ENCODE results near the gene ANKRD17.

DNA sequence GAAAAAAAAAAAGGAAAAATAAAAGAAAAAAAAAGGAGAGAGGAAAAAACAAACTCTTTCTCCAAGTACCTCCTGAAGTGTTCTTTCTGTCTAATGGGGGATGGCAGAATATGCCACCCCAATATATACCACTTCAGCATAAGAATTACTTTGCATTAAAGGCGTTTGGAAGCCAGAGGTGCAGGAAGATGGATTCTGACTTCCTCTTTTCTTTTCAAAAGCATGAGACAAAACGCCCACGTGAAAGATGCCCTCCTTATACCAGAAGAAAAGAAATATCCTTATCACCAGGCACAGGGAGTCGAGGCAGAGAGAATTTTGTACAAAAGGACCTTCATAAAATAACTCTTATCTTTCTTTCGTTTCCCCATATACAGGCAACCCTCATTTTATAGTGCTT is 230.0 kb downstream of the ANKRD17 start:
- no peak for TF ChIP-seq POLR2A (IDR thresholded peaks at IDR 0.05)
- TF ChIP-seq, protein P1, sequence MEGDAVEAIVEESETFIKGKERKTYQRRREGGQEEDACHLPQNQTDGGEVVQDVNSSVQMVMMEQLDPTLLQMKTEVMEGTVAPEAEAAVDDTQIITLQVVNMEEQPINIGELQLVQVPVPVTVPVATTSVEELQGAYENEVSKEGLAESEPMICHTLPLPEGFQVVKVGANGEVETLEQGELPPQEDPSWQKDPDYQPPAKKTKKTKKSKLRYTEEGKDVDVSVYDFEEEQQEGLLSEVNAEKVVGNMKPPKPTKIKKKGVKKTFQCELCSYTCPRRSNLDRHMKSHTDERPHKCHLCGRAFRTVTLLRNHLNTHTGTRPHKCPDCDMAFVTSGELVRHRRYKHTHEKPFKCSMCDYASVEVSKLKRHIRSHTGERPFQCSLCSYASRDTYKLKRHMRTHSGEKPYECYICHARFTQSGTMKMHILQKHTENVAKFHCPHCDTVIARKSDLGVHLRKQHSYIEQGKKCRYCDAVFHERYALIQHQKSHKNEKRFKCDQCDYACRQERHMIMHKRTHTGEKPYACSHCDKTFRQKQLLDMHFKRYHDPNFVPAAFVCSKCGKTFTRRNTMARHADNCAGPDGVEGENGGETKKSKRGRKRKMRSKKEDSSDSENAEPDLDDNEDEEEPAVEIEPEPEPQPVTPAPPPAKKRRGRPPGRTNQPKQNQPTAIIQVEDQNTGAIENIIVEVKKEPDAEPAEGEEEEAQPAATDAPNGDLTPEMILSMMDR (IDR thresholded peaks at IDR 0.05) = no peak

Data from prostate gland (tissue), 2 donors.